Activated T-cell treated with anti-CD3 and anti-CD28 coated beads, Interleukin-2, amount 50 U/mL, for 72 hours (primary cell): ENCODE data around the gene MAPKAP1. TPM values are rescaled to one million over a fixed set of nuclear protein-coding genes. Genes with fewer than 3 reads are reported as not detected.

Experiments used
- ATAC-seq, 2 donors: fragments of 150-1000 bp; cut with Tn5 transposase; replicated peaks in 1 of 2; 2 replicates each; pipeline ENCODE4 v1.10.0; 2021; ENCODE audit warnings: moderate library complexity in 2 of 2, mild to moderate bottlenecking in 1 of 2
- DNase-seq, 2 donors: peaks; one replicate each; pipeline ENCODE4 v3.0.0; 2021 to 2022; ENCODE audit warnings: mixed read lengths in 1 of 2
- H3K27ac Mint-ChIP-seq: one replicate; pipeline ENCODE4 v1.8.0; 2022; ENCODE audit warnings: mild to moderate bottlenecking, moderate library complexity, mixed read lengths
- H3K27me3 Mint-ChIP-seq: one replicate; pipeline ENCODE4 v1.8.0; 2022; ENCODE audit warnings: low read depth, mixed read lengths
- H3K36me3 Mint-ChIP-seq, 2 donors: one replicate each; pipeline ENCODE4 v1.8.0; 2022; ENCODE audit warnings: mixed read lengths in 2 of 2, mild to moderate bottlenecking in 1 of 2; ENCODE audit not compliant: insufficient read depth in 2 of 2
- H3K4me1 Mint-ChIP-seq: one replicate; pipeline ENCODE4 v1.8.0; 2022; ENCODE audit warnings: low read depth, mixed read lengths
- H3K4me3 Mint-ChIP-seq, 2 donors: one replicate each; pipeline ENCODE4 v1.8.0; 2022; ENCODE audit warnings: mild to moderate bottlenecking in 2 of 2, mixed read lengths in 2 of 2, moderate library complexity in 2 of 2
- H3K9me3 Mint-ChIP-seq, 2 donors: one replicate each; pipeline ENCODE4 v1.8.0; 2022; ENCODE audit warnings: mixed read lengths in 2 of 2
- total RNA-seq, 2 donors: library from RNA; stranded (reverse); gene quantifications; one replicate each; pipeline ENCODE4 v1.2.3, GENCODE V29; 2022

MAPKAP1 gene
- total RNA-seq, 2 donors from 2014 or later: 42.1 to 42.8 TPM

- DNase-seq (no peak), ATAC-seq (no peak)
- no peak overlapping the region for H3K4me3 Mint-ChIP-seq
- H3K27ac Mint-ChIP-seq: no peak overlapping the region
- peaks cover 19% of the 10 kb centered on the region for H3K4me1 Mint-ChIP-seq
- no peaks in the 10 kb centered on the region for H3K27me3 Mint-ChIP-seq
- H3K9me3 Mint-ChIP-seq: no peaks in the 10 kb centered on the region
- H3K36me3 Mint-ChIP-seq: peaks cover 0 to 2% of the 10 kb centered on the region in 2 donors
Measured at GRCh38 chr9:125534971-125535701, 171.9 kb downstream of the MAPKAP1 start.

GRCh38 chr9:125532812-125533594 is 174.0 kb downstream of the MAPKAP1 start:
- no peaks in the 10 kb centered on the region for H3K36me3 Mint-ChIP-seq
- ATAC-seq: no peak
- no peak overlapping the region for H3K27ac Mint-ChIP-seq
- H3K9me3 Mint-ChIP-seq: no peaks in the 10 kb centered on the region
- no peak for DNase-seq
- H3K27me3 Mint-ChIP-seq: no peaks in the 10 kb centered on the region
- H3K4me3 Mint-ChIP-seq: no peak overlapping the region
- H3K4me1 Mint-ChIP-seq: peaks cover 24% of the 10 kb centered on the region

GRCh38 chr9:125532412-125532811 is 174.6 kb downstream of the MAPKAP1 start:
- H3K27ac Mint-ChIP-seq: no peak overlapping the region
- DNase-seq (no peak), ATAC-seq (no peak)
- H3K36me3 Mint-ChIP-seq: no peaks in the 10 kb centered on the region
- H3K27me3 Mint-ChIP-seq: no peaks in the 10 kb centered on the region
- H3K4me3 Mint-ChIP-seq: no peak overlapping the region
- no peaks in the 10 kb centered on the region for H3K9me3 Mint-ChIP-seq
- H3K4me1 Mint-ChIP-seq: peaks cover 28% of the 10 kb centered on the region

GRCh38 chr9:125529589-125530515 is 177.2 kb downstream of the MAPKAP1 start:
- ATAC-seq (no peak), DNase-seq (no peak)
- H3K27me3 Mint-ChIP-seq: no peaks in the 10 kb centered on the region
- H3K4me3 Mint-ChIP-seq: no peak overlapping the region
- peak overlapping the region; percentile 4 for H3K27ac Mint-ChIP-seq
- peaks cover 47% of the 10 kb centered on the region for H3K4me1 Mint-ChIP-seq
- H3K9me3 Mint-ChIP-seq: no peaks in the 10 kb centered on the region
- H3K36me3 Mint-ChIP-seq: peaks cover 0 to 2% of the 10 kb centered on the region in 2 donors

GRCh38 chr9:125529107-125529506 is 177.9 kb downstream of the MAPKAP1 start:
- no peak overlapping the region for H3K27ac Mint-ChIP-seq
- ATAC-seq: no peak
- H3K4me1 Mint-ChIP-seq: peaks cover 52% of the 10 kb centered on the region
- H3K27me3 Mint-ChIP-seq: no peaks in the 10 kb centered on the region
- H3K9me3 Mint-ChIP-seq: no peaks in the 10 kb centered on the region
- no peak overlapping the region for H3K4me3 Mint-ChIP-seq
- no peak for DNase-seq
- peaks cover 0 to 2% of the 10 kb centered on the region in 2 donors for H3K36me3 Mint-ChIP-seq

GRCh38 chr9:125527471-125528002 is 179.5 kb downstream of the MAPKAP1 start:
- Mint-ChIP-seq H3K9me3 (no peaks in the 10 kb centered on the region), H3K4me1 (peaks cover 66% of the 10 kb centered on the region), H3K27ac (no peak overlapping the region), H3K4me3 (no peak overlapping the region), H3K36me3 (peaks cover 0 to 3% of the 10 kb centered on the region in 2 donors), H3K27me3 (no peaks in the 10 kb centered on the region)
- ATAC-seq (no peak), DNase-seq (no peak)

- Mint-ChIP-seq H3K27ac (no peak overlapping the region), H3K4me1 (peaks cover 75% of the 10 kb centered on the region), H3K27me3 (no peaks in the 10 kb centered on the region), H3K9me3 (no peaks in the 10 kb centered on the region), H3K36me3 (peaks cover 0 to 3% of the 10 kb centered on the region in 2 donors), H3K4me3 (no peak overlapping the region)
- no peak for ATAC-seq
- DNase-seq: no peak
Measured at GRCh38 chr9:125525921-125526631, 180.9 kb downstream of the MAPKAP1 start.

GRCh38 chr9:125524583-125525355 is 182.2 kb downstream of the MAPKAP1 start:
- no peaks in the 10 kb centered on the region for H3K9me3 Mint-ChIP-seq
- ATAC-seq (peak; percentile 38 to 39), DNase-seq (no peak)
- H3K4me1 Mint-ChIP-seq: peaks cover 72% of the 10 kb centered on the region
- H3K36me3 Mint-ChIP-seq: peaks cover 3% of the 10 kb centered on the region in 2 donors
- H3K27ac Mint-ChIP-seq: peak overlapping the region; percentile 25
- H3K27me3 Mint-ChIP-seq: no peaks in the 10 kb centered on the region
- peak overlapping the region in 1 of 2 donors; percentile 37 for H3K4me3 Mint-ChIP-seq

GRCh38 chr9:125523681-125524080 is 183.3 kb downstream of the MAPKAP1 start:
- Mint-ChIP-seq H3K4me1 (peaks cover 72% of the 10 kb centered on the region), H3K36me3 (peaks cover 3% of the 10 kb centered on the region in 2 donors), H3K27me3 (no peaks in the 10 kb centered on the region), H3K4me3 (no peak overlapping the region), H3K27ac (no peak overlapping the region), H3K9me3 (no peaks in the 10 kb centered on the region)
- ATAC-seq (no peak), DNase-seq (no peak)

GRCh38 chr9:125522328-125522725 is 184.7 kb downstream of the MAPKAP1 start:
- peaks cover 59% of the 10 kb centered on the region for H3K4me1 Mint-ChIP-seq
- no peaks in the 10 kb centered on the region for H3K27me3 Mint-ChIP-seq
- DNase-seq (no peak), ATAC-seq (peak in 1 of 2 donors; percentile 2)
- peaks cover 3% of the 10 kb centered on the region in 2 donors for H3K36me3 Mint-ChIP-seq
- peak overlapping the region; percentile 66 to 76 for H3K4me3 Mint-ChIP-seq
- H3K9me3 Mint-ChIP-seq: no peaks in the 10 kb centered on the region
- H3K27ac Mint-ChIP-seq: no peak overlapping the region

- H3K9me3 Mint-ChIP-seq: no peaks in the 10 kb centered on the region
- ATAC-seq: peak; percentile 97
Measured at GRCh38 chr9:125521462-125522327, 185.3 kb downstream of the MAPKAP1 start.

More at GRCh38 chr9:125521462-125522327, 185.3 kb downstream of the MAPKAP1 start:
- H3K27ac Mint-ChIP-seq: peak overlapping the region; percentile 38
- DNase-seq: peak; percentile 62 to 63
- H3K4me1 Mint-ChIP-seq: peaks cover 56% of the 10 kb centered on the region
- H3K36me3 Mint-ChIP-seq: peaks cover 3% of the 10 kb centered on the region in 2 donors
- peak overlapping the region; percentile 66 to 76 for H3K4me3 Mint-ChIP-seq
- no peaks in the 10 kb centered on the region for H3K27me3 Mint-ChIP-seq
